ENCODE results near the gene KRTAP5-11.

DNA sequence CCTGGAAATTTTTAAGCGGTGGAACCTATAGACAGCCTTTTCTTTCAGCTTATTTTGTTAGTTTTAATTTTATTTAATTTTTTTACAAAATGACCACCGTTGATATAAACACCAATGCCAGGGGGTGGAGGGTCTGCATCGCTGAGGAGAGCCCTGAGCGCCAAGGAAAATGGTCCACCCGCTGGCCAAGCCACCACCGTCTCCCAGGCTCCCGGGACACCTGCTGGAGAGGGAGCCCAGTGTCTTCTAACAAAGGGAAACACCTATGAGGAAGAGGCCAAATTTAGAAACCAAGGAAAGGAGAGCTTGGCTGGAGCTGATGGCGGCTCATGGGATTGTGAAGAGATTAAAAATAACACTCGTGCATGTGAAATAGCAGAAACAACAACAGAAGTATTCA lies 45.1 kb downstream of the KRTAP5-11 start:
- TF ChIP-seq, protein P1, sequence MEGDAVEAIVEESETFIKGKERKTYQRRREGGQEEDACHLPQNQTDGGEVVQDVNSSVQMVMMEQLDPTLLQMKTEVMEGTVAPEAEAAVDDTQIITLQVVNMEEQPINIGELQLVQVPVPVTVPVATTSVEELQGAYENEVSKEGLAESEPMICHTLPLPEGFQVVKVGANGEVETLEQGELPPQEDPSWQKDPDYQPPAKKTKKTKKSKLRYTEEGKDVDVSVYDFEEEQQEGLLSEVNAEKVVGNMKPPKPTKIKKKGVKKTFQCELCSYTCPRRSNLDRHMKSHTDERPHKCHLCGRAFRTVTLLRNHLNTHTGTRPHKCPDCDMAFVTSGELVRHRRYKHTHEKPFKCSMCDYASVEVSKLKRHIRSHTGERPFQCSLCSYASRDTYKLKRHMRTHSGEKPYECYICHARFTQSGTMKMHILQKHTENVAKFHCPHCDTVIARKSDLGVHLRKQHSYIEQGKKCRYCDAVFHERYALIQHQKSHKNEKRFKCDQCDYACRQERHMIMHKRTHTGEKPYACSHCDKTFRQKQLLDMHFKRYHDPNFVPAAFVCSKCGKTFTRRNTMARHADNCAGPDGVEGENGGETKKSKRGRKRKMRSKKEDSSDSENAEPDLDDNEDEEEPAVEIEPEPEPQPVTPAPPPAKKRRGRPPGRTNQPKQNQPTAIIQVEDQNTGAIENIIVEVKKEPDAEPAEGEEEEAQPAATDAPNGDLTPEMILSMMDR (conservative IDR thresholded peaks at IDR 0.05; ENCODE audit: low read length): no peak
- TF ChIP-seq EZH2phosphoT487 (IDR thresholded peaks at IDR 0.05; ENCODE audit: borderline replicate concordance): no peak

Data from Loucy (cell line).